ENCODE results near the gene SMIM27.
"Not testable (repeated sequence)": the region's sequence is repeated elsewhere in the genome, so short reads cannot be mapped to it uniquely, and the experiment has no call there.

The SMIM27 gene

GRCh38 chr9:32590476-32590875 lies 38.3 kb downstream of the SMIM27 start:
- no peak for TF ChIP-seq CTCF (conservative IDR thresholded peaks at IDR 0.05; ENCODE audit: low read depth, low read length)
- Histone ChIP-seq H2AFZ (ENCODE audit: low read depth) (no peak overlapping the region), H4K20me1 (ENCODE audit: insufficient read depth) (no peaks in the 10 kb centered on the region), H3K27ac (no peak overlapping the region), H3K9ac (no peak overlapping the region), H3K36me3 (ENCODE audit: insufficient read depth) (no peaks in the 10 kb centered on the region), H3K79me2 (ENCODE audit: insufficient read depth, low read depth) (no peaks in the 10 kb centered on the region), H3K4me2 (no peak overlapping the region), H3K27me3 (ENCODE audit: insufficient read depth, low read depth) (no peaks in the 10 kb centered on the region), H3K4me1 (ENCODE audit: low read depth, poor library complexity, severe bottlenecking) (no peaks in the 10 kb centered on the region), H3K4me3 (IDR thresholded peaks at IDR 0.05; ENCODE audit: insufficient read depth, low read depth, low read length) (no peak overlapping the region)

- no peak for TF ChIP-seq CTCF (conservative IDR thresholded peaks at IDR 0.05; ENCODE audit: low read depth, low read length)
- Histone ChIP-seq H3K4me3 (IDR thresholded peaks at IDR 0.05; ENCODE audit: insufficient read depth, low read depth, low read length) (no peak overlapping the region), H3K79me2 (ENCODE audit: insufficient read depth, low read depth) (no peaks in the 10 kb centered on the region), H3K27me3 (ENCODE audit: insufficient read depth, low read depth) (no peaks in the 10 kb centered on the region), H3K4me2 (no peak overlapping the region), H3K27ac (no peak overlapping the region), H3K36me3 (ENCODE audit: insufficient read depth) (no peaks in the 10 kb centered on the region), H4K20me1 (ENCODE audit: insufficient read depth) (no peaks in the 10 kb centered on the region), H3K9ac (no peak overlapping the region), H2AFZ (ENCODE audit: low read depth) (no peak overlapping the region), H3K4me1 (ENCODE audit: low read depth, poor library complexity, severe bottlenecking) (no peaks in the 10 kb centered on the region)
These were observed 38.8 kb downstream of the SMIM27 start for GRCh38 chr9:32590898-32591297.

GRCh38 chr9:32596096-32596865 lies 44.2 kb downstream of the SMIM27 start:
- H2AFZ ChIP-seq (ENCODE audit: low read depth): no peak overlapping the region
- no peaks in the 10 kb centered on the region for H3K27me3 ChIP-seq (ENCODE audit: insufficient read depth, low read depth)
- no peaks in the 10 kb centered on the region for H4K20me1 ChIP-seq (ENCODE audit: insufficient read depth)
- H3K4me3 ChIP-seq (IDR thresholded peaks at IDR 0.05; ENCODE audit: insufficient read depth, low read depth, low read length): no peak overlapping the region
- H3K27ac ChIP-seq: no peak overlapping the region
- H3K79me2 ChIP-seq (ENCODE audit: insufficient read depth, low read depth): no peaks in the 10 kb centered on the region
- TF ChIP-seq CTCF (conservative IDR thresholded peaks at IDR 0.05; ENCODE audit: low read depth, low read length): no peak
- H3K4me1 ChIP-seq (ENCODE audit: low read depth, poor library complexity, severe bottlenecking): no peaks in the 10 kb centered on the region
- H3K9ac ChIP-seq: no peak overlapping the region
- no peaks in the 10 kb centered on the region for H3K36me3 ChIP-seq (ENCODE audit: insufficient read depth)
- no peak overlapping the region for H3K4me2 ChIP-seq

GRCh38 chr9:32596936-32597335 lies 44.8 kb downstream of the SMIM27 start:
- Histone ChIP-seq H3K36me3 (ENCODE audit: insufficient read depth) (no peaks in the 10 kb centered on the region), H3K4me2 (no peak overlapping the region), H3K79me2 (ENCODE audit: insufficient read depth, low read depth) (no peaks in the 10 kb centered on the region), H3K9ac (no peak overlapping the region), H3K27me3 (ENCODE audit: insufficient read depth, low read depth) (no peaks in the 10 kb centered on the region), H2AFZ (ENCODE audit: low read depth) (no peak overlapping the region), H4K20me1 (ENCODE audit: insufficient read depth) (no peaks in the 10 kb centered on the region), H3K4me3 (IDR thresholded peaks at IDR 0.05; ENCODE audit: insufficient read depth, low read depth, low read length) (no peak overlapping the region), H3K27ac (no peak overlapping the region), H3K4me1 (ENCODE audit: low read depth, poor library complexity, severe bottlenecking) (no peaks in the 10 kb centered on the region)
- TF ChIP-seq CTCF (conservative IDR thresholded peaks at IDR 0.05; ENCODE audit: low read depth, low read length): no peak

- not testable (repeated sequence) for H3K9ac ChIP-seq; H3K79me2 ChIP-seq (ENCODE audit: insufficient read depth, low read depth); H3K4me2 ChIP-seq; H2AFZ ChIP-seq (ENCODE audit: low read depth); H3K27ac ChIP-seq; H3K4me1 ChIP-seq (ENCODE audit: low read depth, poor library complexity, severe bottlenecking); H3K27me3 ChIP-seq (ENCODE audit: insufficient read depth, low read depth); H3K4me3 ChIP-seq (IDR thresholded peaks at IDR 0.05; ENCODE audit: insufficient read depth, low read depth, low read length); H4K20me1 ChIP-seq (ENCODE audit: insufficient read depth); H3K36me3 ChIP-seq (ENCODE audit: insufficient read depth)
These were observed 46.9 kb downstream of the SMIM27 start for GRCh38 chr9:32599021-32599420.

Measured in KMS-11 (cell line).